OCI-LY3 (cell line): ENCODE data around the gene CR2.

Experiments used
- EZH2phosphoT487 ChIP-seq: fragments of 200-600 bp; shearing (Covaris generic); IDR thresholded peaks from 2 replicates; pipeline ENCODE4 v1.6.1; 2018; ENCODE audit warnings: antibody characterized with exemption, mixed run types, low read depth
- TF ChIP-seq, protein P1 (sequence below): fragments of 200-600, 300-600 bp; sonication (generic); IDR thresholded peaks from 2 replicates; pipeline ENCODE4 v1.5.1; 2014; ENCODE audit warnings: antibody characterized with exemption, low read length, low read depth

- TF ChIP-seq, protein P1, sequence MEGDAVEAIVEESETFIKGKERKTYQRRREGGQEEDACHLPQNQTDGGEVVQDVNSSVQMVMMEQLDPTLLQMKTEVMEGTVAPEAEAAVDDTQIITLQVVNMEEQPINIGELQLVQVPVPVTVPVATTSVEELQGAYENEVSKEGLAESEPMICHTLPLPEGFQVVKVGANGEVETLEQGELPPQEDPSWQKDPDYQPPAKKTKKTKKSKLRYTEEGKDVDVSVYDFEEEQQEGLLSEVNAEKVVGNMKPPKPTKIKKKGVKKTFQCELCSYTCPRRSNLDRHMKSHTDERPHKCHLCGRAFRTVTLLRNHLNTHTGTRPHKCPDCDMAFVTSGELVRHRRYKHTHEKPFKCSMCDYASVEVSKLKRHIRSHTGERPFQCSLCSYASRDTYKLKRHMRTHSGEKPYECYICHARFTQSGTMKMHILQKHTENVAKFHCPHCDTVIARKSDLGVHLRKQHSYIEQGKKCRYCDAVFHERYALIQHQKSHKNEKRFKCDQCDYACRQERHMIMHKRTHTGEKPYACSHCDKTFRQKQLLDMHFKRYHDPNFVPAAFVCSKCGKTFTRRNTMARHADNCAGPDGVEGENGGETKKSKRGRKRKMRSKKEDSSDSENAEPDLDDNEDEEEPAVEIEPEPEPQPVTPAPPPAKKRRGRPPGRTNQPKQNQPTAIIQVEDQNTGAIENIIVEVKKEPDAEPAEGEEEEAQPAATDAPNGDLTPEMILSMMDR: no peak
- TF ChIP-seq EZH2phosphoT487: no peak
Observed at GRCh38 chr1:207444514-207445217, 9.5 kb upstream of the CR2 start.
